NT2/D1 (cell line): ENCODE data around the gene LRRC61.

Experiments
- SUZ12 ChIP-seq: IDR thresholded peaks from 2 replicates; pipeline ENCODE4 v1.6.1; 2011; ENCODE audit not compliant: insufficient read length, insufficient read depth; ENCODE audit errors: extremely low read depth
- YY1 ChIP-seq: IDR thresholded peaks from 2 replicates; pipeline ENCODE4 v1.6.1; 2011; ENCODE audit not compliant: insufficient read length, insufficient read depth
- ZNF274 ChIP-seq: IDR thresholded peaks from 2 replicates; pipeline ENCODE4 v1.6.1; 2011; ENCODE audit warnings: mild to moderate bottlenecking, low read depth, low read length

DNA sequence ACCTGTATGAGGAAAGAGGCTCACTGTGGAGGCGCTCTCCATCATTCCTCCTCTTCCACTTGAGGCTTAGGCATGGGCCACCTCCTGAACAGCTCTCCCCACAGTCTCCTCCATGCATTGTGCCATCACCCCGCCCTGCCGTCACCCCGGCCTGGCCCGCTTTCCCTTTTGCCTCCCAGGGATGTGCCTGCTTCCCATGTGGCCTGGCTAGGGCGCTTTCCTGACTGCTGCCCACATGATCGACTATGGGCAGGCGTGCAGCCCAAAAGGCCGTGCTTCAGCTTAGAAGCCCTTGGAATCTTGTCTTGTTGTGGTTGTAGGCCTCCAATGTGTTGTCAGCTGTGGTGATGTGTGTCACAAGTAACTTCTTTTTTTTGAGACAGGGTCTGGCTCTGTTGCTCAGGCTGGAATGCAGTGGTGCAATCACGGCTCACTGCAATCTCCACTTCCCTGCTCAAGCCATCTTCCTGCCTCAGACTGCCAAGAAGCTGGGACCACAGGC is 2.0 kb downstream of the LRRC61 start:
- no peak for TF ChIP-seq ZNF274
- TF ChIP-seq YY1: no peak
- no peak for TF ChIP-seq SUZ12
